Keratinocyte (primary cell): ENCODE data around the gene CTNNA3. TPM values are rescaled to one million over a fixed set of nuclear protein-coding genes. Genes with fewer than 3 reads are reported as not detected.

Source experiments
- DNase-seq: peaks from one replicate; pipeline ENCODE4 v3.0.0-alpha.2; 2011; ENCODE audit warnings: low read depth, missing footprints, low spot score
- FAIRE-seq: peaks from 2 replicates; lab custom pipeline; 2011; peaks lifted over from hg19 to GRCh38; lab: Jason Lieb, UNC
- H2AFZ ChIP-seq: 2 replicates; pipeline ENCODE4 v1.6.0; 2012; ENCODE audit warnings: low read length, control low read depth, inconsistent platforms; ENCODE audit not compliant: control insufficient read depth
- H3K27ac ChIP-seq: 2 replicates; pipeline ENCODE4 v1.5.1; 2011; ENCODE audit warnings: low read length; ENCODE audit not compliant: control insufficient read depth, insufficient read depth
- H3K27me3 ChIP-seq: 3 replicates; pipeline ENCODE4 v1.6.0; 2011; ENCODE audit warnings: low read length; ENCODE audit not compliant: control insufficient read depth, insufficient read depth; ENCODE audit errors: extremely low read depth
- H3K36me3 ChIP-seq, 2 experiments: 2 replicates in 1 of 2; 3 replicates in 1 of 2; pipeline ENCODE4 v1.5.1; 2011; ENCODE audit warnings: low read length in 2 of 2, mild to moderate bottlenecking in 1 of 2; ENCODE audit not compliant: control insufficient read depth in 2 of 2, insufficient read depth in 2 of 2; ENCODE audit errors: extremely low read depth in 1 of 2
- H3K4me1 ChIP-seq: 3 replicates; pipeline ENCODE4 v1.5.1; 2011; ENCODE audit warnings: low read length; ENCODE audit not compliant: control insufficient read depth, insufficient read depth; ENCODE audit errors: extremely low read depth
- H3K4me2 ChIP-seq: 3 replicates; pipeline ENCODE4 v1.6.0; 2011; ENCODE audit warnings: low read depth, low read length; ENCODE audit not compliant: control insufficient read depth, insufficient read depth; ENCODE audit errors: extremely low read depth
- H3K4me3 ChIP-seq, 3 experiments: fragments of 200-600 bp in 1 of 3; sonication (generic) in 1 of 3; 2 replicates in 2 of 3; 3 replicates in 1 of 3; pipeline ENCODE4 v1.5.1; 2011 to 2016; ENCODE audit warnings: low read length in 3 of 3, mild to moderate bottlenecking in 3 of 3, control low read depth in 2 of 3, inconsistent platforms in 1 of 3, low read depth in 1 of 3, mixed read lengths in 1 of 3, mixed run types in 1 of 3, moderate library complexity in 1 of 3; ENCODE audit not compliant: control insufficient read depth in 2 of 3, insufficient read depth in 2 of 3; ENCODE audit errors: extremely low read depth in 1 of 3
- H3K79me2 ChIP-seq: 2 replicates; pipeline ENCODE4 v1.6.0; 2012; ENCODE audit warnings: low read length; ENCODE audit not compliant: control insufficient read depth, insufficient read depth
- H3K9ac ChIP-seq: 3 replicates; pipeline ENCODE4 v1.6.0; 2011; ENCODE audit warnings: low read length; ENCODE audit not compliant: control insufficient read depth, insufficient read depth; ENCODE audit errors: extremely low read depth
- H3K9me1 ChIP-seq: 3 replicates; pipeline ENCODE4 v1.6.0; 2011; ENCODE audit warnings: low read length; ENCODE audit not compliant: control insufficient read depth, insufficient read depth; ENCODE audit errors: extremely low read depth
- H3K9me3 ChIP-seq: 2 replicates; pipeline ENCODE4 v1.5.1; 2012; ENCODE audit warnings: low read depth, low read length; ENCODE audit not compliant: control insufficient read depth
- H4K20me1 ChIP-seq: 3 replicates; pipeline ENCODE4 v1.6.0; 2011; ENCODE audit warnings: low read length; ENCODE audit not compliant: control insufficient read depth, insufficient read depth; ENCODE audit errors: extremely low read depth
- EZH2 ChIP-seq: IDR thresholded peaks from one replicate; pipeline ENCODE4 v1.6.1; 2012; ENCODE audit warnings: inconsistent platforms, mild to moderate bottlenecking, low read length, moderate library complexity
- dilution Hi-C: fragments of 300-500 bp; cut with MboI; formaldehyde crosslinking; loops from one replicate; pipeline ENCODE4 v1.7.0; 2020; ENCODE audit warnings: low sequenced_read_pairs; ENCODE audit not compliant: extremely low pct_ligation_motif_present
- polyA plus RNA-seq, 5 experiments: library from polyadenylated mRNA; depleted of rRNA in 3 of 5; stranded (reverse) in 3 of 5; stranded (forward) in 1 of 5; unstranded in 1 of 5; fragments of >200 nt; gene quantifications; 1 replicate in 1 of 5; 2 replicates in 3 of 5; 3 replicates in 1 of 5; pipeline versions ENCODE4 v1.2.1 to v1.2.3, GENCODE V29; 2011 to 2012; ENCODE audit warnings: missing spikeins in 2 of 5, low read depth in 1 of 5, low replicate concordance in 1 of 5
- TF ChIP-seq, protein P1 (sequence below), 3 experiments: IDR thresholded peaks in 1 of 3; conservative IDR thresholded peaks in 1 of 3; optimal IDR thresholded peaks in 1 of 3; 2 replicates in 2 of 3; 3 replicates in 1 of 3; pipeline versions ENCODE3 to v1.5.1; 2011; ENCODE audit warnings: low read length in 3 of 3, mild to moderate bottlenecking in 3 of 3, moderate library complexity in 2 of 3, control low read depth in 1 of 3, inconsistent platforms in 1 of 3; ENCODE audit not compliant: insufficient read depth in 2 of 3; ENCODE audit errors: extremely low read depth in 1 of 3

CTNNA3 gene
- polyA plus RNA-seq, 1 donor (not counting 4 experiments of a cell fraction or from before 2014, with no cell fraction given): 0.01 TPM

DNA sequence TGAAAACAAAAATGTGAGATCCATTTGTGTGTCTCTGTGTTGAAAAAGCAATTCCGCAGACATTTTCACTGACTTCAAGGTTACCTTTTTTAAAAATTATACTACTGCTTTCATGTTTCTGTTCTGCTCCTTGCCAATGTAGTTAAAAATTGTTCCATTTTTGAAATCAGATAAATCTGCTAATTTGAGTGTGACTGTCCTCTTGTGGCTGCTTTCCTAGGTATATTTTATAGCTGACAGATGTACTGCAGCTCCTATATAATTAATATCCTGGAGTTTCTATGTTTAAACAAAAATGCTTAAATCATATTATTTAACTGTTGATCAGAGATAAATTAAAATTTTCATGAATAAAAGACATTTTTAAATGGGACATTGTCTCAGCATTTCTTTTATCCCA is 947.8 kb downstream of the CTNNA3 start:
- dilution Hi-C loops: no loop called here
- Histone ChIP-seq H3K36me3 (no peaks in the 10 kb centered on the region), H3K27ac (peak overlapping the region; percentile 58), H3K4me3 (no peak overlapping the region), H3K4me2 (no peak overlapping the region), H2AFZ (peak overlapping the region; percentile 67), H4K20me1 (no peaks in the 10 kb centered on the region), H3K79me2 (no peaks in the 10 kb centered on the region), H3K9me1 (no peaks in the 10 kb centered on the region), H3K4me1 (peaks cover 16% of the 10 kb centered on the region), H3K9me3 (no peaks in the 10 kb centered on the region), H3K27me3 (no peaks in the 10 kb centered on the region), H3K9ac (no peak overlapping the region)
- TF ChIP-seq, protein P1, sequence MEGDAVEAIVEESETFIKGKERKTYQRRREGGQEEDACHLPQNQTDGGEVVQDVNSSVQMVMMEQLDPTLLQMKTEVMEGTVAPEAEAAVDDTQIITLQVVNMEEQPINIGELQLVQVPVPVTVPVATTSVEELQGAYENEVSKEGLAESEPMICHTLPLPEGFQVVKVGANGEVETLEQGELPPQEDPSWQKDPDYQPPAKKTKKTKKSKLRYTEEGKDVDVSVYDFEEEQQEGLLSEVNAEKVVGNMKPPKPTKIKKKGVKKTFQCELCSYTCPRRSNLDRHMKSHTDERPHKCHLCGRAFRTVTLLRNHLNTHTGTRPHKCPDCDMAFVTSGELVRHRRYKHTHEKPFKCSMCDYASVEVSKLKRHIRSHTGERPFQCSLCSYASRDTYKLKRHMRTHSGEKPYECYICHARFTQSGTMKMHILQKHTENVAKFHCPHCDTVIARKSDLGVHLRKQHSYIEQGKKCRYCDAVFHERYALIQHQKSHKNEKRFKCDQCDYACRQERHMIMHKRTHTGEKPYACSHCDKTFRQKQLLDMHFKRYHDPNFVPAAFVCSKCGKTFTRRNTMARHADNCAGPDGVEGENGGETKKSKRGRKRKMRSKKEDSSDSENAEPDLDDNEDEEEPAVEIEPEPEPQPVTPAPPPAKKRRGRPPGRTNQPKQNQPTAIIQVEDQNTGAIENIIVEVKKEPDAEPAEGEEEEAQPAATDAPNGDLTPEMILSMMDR (optimal IDR thresholded peaks at IDR 0.05 in 1 of 3, IDR thresholded peaks at IDR 0.05 in 1 of 3, conservative IDR thresholded peaks at IDR 0.05 in 1 of 3; ENCODE audit: extremely low read depth in 1 of 3, insufficient read depth in 2 of 3, low read length in 3 of 3): no peak
- no peak for TF ChIP-seq EZH2
- FAIRE-seq (no peak), DNase-seq (no peak)

DNA sequence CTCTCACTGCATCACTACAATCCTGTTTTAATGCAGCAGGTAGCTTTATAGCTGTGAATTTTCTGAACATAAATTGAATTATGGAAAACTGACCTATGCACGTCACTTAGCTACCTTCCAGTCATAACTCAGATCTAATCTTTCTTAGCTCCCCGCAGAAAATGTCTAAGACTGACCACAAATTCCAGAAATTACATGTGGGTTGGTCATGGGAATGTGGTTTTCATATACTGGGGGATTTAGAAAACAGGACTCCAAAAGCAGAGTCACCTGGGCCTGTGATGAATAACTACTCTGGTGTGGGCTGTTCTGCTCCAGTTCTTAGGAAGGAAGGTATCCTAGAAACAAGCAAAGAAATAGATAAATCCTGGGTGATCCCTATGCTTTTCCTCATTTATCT is 948.5 kb downstream of the CTNNA3 start:
- H3K9ac ChIP-seq: no peak overlapping the region
- no peaks in the 10 kb centered on the region for H3K9me1 ChIP-seq
- no peaks in the 10 kb centered on the region for H4K20me1 ChIP-seq
- H3K27ac ChIP-seq: peak overlapping the region; percentile 58
- peak overlapping the region; percentile 46 for H3K4me2 ChIP-seq
- DNase-seq (peak; percentile 77), FAIRE-seq (peak; percentile 83)
- H3K9me3 ChIP-seq: no peaks in the 10 kb centered on the region
- peaks cover 16% of the 10 kb centered on the region for H3K4me1 ChIP-seq
- H3K79me2 ChIP-seq: no peaks in the 10 kb centered on the region
- no peak for TF ChIP-seq EZH2
- TF ChIP-seq, protein P1 (optimal IDR thresholded peaks at IDR 0.05 in 1 of 3, IDR thresholded peaks at IDR 0.05 in 1 of 3, conservative IDR thresholded peaks at IDR 0.05 in 1 of 3; ENCODE audit: extremely low read depth in 1 of 3, insufficient read depth in 2 of 3, low read length in 3 of 3): no peak
- H3K4me3 ChIP-seq: peak overlapping the region in 1 of 3 experiments; percentile 26
- no peaks in the 10 kb centered on the region for H3K36me3 ChIP-seq
- peak overlapping the region; percentile 67 for H2AFZ ChIP-seq
- dilution Hi-C loops: no loop called here
- no peaks in the 10 kb centered on the region for H3K27me3 ChIP-seq
